ENCODE data around the gene TENT5C.

TENT5C gene

DNA sequence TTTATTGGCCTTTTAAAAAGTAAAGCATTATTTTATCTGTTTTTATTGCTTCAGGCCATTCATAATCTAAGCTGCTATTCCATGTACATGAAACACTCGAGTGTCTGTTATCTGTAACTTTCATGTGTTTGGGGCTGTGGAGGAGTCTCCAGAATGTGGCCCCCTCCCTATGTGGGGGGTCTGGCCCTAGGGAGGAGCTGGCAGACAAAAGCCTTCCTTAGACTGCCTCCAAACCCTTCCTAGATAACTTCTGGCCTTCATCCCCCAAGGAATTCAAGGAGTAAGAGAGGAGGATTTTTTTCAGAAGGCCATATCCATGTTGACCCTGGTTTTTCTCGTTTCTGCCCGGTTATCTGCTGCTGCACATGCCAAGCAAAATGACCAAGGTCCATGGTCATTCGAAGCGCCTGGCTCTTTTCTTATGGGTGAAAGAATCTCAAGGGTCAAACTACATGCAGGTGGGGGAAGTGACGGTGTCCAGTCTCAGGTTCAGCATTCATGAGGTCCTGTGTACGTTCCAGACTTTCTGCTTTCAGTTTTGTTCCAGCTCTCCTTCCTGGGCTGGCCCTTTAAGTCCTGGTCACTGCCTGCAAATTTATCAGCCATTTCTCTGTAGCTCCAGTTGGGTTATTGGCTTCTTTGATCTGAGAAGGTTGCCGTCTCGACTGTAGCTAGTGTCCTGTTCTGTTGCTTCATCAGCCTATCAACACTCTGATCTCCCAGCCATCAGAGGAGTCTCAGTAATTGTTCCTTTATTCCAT, 8.3 kb downstream of the TENT5C start:
- DNase-seq (ENCODE audit: low read depth), result no peak

- peak; percentile 35 for DNase-seq (ENCODE audit: low read depth)
These were observed 9.6 kb downstream of the TENT5C start for GRCh38 chr1:117615474-117615873.

GRCh38 chr1:117616356-117616755, 10.5 kb downstream of the TENT5C start:
- DNase-seq (ENCODE audit: low read depth), result no peak

DNA sequence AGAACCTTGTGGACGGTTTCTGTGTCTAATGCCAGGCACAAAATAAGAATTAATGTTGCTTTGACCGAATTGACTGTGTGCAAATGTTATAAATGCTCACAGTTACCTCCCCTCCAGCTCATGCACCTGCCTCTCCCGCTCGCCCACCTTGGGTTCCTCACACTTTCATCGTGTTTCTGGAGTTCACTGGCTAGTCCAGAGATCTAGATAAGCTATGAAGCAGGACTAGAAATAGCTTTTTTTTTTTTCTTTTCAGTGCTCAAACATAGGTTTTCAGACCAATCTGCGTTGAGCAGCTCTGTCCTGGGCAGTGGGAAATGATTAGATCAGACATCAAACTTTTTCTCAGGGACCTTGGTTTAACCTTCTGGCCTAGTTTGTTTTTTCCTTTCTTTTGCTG, 11.1 kb downstream of the TENT5C start:
- no peak for DNase-seq (ENCODE audit: low read depth)

- DNase-seq (ENCODE audit: low read depth), result no peak
These were observed 12.7 kb downstream of the TENT5C start for GRCh38 chr1:117618450-117619122.

DNA sequence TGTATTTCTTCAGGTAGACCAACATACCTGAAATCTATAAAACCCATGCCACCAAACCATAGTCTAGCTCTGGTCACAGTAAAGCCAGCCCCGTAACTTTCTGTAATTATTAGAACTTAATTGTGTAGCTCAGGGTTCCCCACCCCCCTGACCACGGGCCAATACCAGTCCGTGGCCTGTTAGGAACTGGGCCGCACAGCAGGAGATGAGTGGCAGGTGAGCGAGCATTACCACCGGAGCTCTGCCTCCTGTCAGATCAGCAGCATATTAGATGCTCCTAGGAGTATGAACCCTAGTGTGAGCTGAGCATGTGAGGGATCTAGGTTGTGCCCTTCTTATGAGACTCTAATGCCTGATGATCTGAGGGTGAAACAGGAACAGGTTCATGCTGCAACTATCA, 14.6 kb downstream of the TENT5C start:
- no peak for DNase-seq (ENCODE audit: low read depth)

DNA sequence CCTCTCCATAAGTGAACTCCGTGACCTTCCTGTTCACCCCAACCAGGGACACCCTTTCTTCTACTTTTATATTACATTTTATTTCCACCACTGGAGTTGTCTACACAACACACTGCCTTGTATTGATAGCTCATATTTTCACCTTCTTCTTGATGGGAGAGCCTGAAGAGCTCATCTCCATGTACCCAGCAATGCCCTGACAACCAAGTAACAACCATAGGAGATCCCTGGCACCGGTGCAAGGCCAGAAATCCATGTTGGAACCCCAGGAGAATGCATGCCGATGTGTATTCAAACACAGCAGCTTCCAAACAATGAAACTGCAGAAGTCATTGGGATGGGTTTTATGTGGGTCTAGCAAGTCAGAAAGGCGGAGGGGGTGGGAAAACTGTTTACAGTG, 15.5 kb downstream of the TENT5C start:
- DNase-seq (ENCODE audit: low read depth), result no peak

- no peak for DNase-seq (ENCODE audit: low read depth)
These were observed 16.9 kb downstream of the TENT5C start for GRCh38 chr1:117622726-117623125.

DNA sequence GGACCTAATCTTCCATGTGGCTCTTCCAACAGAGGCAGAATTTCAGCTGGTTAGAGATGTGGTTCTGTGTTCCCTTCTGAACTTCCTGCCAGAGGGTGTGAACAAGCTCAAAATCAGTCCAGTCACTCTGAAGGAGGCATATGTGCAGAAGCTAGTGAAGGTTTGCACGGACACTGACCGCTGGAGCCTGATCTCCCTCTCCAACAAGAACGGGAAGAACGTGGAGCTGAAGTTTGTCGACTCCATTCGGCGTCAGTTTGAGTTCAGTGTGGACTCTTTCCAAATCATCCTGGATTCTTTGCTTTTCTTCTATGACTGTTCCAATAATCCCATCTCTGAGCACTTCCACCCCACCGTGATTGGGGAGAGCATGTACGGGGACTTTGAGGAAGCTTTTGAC, 17.3 kb downstream of the TENT5C start:
- no peak for DNase-seq (ENCODE audit: low read depth)

DNA sequence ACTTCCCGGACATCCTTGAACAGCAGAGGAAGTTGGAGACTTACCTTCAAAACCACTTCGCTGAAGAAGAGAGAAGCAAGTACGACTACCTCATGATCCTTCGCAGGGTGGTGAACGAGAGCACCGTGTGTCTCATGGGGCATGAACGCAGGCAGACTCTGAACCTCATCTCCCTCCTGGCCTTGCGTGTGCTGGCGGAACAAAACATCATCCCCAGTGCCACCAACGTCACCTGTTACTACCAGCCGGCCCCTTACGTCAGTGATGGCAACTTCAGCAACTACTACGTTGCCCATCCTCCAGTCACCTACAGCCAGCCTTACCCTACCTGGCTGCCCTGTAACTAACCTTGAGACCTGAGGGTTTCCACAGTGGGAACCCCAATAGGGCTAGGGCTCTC, 17.9 kb downstream of the TENT5C start:
- no peak for DNase-seq (ENCODE audit: low read depth)

GRCh38 chr1:117627546-117628130, 21.8 kb downstream of the TENT5C start:
- no peak for DNase-seq (ENCODE audit: low read depth)

- DNase-seq (ENCODE audit: low read depth), result no peak
These were observed 22.5 kb downstream of the TENT5C start for GRCh38 chr1:117628343-117628742.

GRCh38 chr1:117629625-117630422, 24.0 kb downstream of the TENT5C start:
- no peak for DNase-seq (ENCODE audit: low read depth)

DNA sequence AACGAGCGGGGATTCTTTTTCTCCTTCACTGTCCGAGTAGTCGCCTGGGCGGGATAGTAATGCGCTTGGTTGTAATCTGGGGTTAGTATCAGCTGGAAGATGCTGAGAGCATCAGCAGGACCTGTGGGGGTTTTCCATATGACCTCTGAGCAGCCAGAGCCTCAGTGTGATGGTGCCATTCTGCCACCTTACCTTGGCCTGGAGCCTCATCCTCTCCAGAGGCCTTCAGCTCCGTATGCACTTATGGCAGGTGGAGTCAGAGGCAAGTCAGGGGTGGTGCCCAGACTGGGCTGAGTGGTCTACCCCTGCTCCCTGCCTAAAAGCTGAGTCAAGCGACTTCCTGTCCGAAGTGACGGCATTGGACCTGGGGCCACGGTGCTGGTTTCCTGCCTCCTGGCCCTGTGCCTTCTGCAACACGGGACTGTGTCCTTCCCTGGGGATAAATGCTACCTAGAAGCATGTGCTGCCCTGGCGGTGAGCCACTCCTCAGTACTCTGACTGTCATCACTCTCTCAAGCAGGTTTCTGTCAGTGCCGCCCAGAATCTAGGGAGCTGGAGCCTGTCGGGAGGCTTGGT, 24.7 kb downstream of the TENT5C start:
- no peak for DNase-seq (ENCODE audit: low read depth)

DNA sequence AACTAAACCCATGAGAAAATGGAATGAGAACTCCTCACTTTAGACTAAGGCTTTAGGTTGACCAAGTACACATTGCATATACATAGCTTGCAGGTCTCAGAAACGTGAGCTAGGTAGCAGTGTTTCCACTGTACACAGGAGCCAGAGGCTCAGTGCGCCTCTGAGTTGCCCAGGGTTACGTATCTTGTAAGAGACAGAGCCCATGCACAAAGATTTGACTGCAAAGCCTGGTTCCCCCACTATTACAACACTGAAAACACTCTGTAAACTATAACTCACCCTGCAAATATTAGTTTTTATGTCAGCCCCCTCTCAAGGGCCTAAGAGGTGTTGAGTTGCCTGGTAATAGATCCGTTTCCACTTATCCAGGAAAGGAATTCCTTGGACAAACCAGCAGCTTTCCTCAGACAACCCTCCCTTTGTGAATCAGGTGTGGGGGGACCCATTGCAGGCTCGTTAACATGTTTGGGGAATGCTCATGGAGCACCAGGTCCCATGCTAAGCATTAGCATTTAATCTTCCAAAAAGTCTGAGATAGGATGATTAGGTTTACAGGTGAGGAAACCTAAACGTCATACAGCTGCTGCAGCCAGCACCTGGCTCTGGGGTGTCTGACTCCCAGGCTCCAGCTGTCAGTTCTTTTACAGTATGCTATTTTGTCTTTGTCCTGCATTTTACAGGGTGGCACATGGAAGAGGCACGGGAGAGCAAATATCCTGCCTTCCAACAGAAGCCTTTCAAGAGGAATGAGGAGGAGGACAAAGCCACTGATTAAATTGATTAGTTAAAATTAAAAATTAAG, 25.7 kb downstream of the TENT5C start:
- no peak for DNase-seq (ENCODE audit: low read depth)

GRCh38 chr1:117632269-117633067, 26.6 kb downstream of the TENT5C start:
- DNase-seq (ENCODE audit: low read depth), result no peak

- no peak for DNase-seq (ENCODE audit: low read depth)
These were observed 27.2 kb downstream of the TENT5C start for GRCh38 chr1:117633068-117633345.

GRCh38 chr1:117633423-117633822, 27.6 kb downstream of the TENT5C start:
- DNase-seq (ENCODE audit: low read depth), result no peak

- no peak for DNase-seq (ENCODE audit: low read depth)
These were observed 28.1 kb downstream of the TENT5C start for GRCh38 chr1:117633936-117634335.

- no peak for DNase-seq (ENCODE audit: low read depth)
These were observed 28.8 kb downstream of the TENT5C start for GRCh38 chr1:117634631-117635030.

- no peak for DNase-seq (ENCODE audit: low read depth)
These were observed 30.0 kb downstream of the TENT5C start for GRCh38 chr1:117635805-117636204.
